KMS-11 (cell line): ENCODE results near the gene FBXL7.

ENCODE experiments used
- H2AFZ ChIP-seq: fragments of 200-600 bp; sonication (generic); 2 replicates; pipeline ENCODE4 v1.6.1; 2016; ENCODE audit warnings: antibody characterized with exemption, mixed run types, low read depth
- H3K27ac ChIP-seq: fragments of 200-600 bp; sonication (generic); 2 replicates; pipeline ENCODE4 v1.6.1; 2016; ENCODE audit warnings: mild to moderate bottlenecking, mixed run types
- H3K27me3 ChIP-seq: fragments of 200-600 bp; sonication (generic); 2 replicates; pipeline ENCODE4 v1.6.1; 2017; ENCODE audit warnings: mild to moderate bottlenecking, low read depth, mixed run types, moderate library complexity; ENCODE audit not compliant: insufficient read depth
- H3K36me3 ChIP-seq: fragments of 200-600 bp; sonication (generic); 2 replicates; pipeline ENCODE4 v1.6.1; 2017; ENCODE audit warnings: mild to moderate bottlenecking, mixed run types; ENCODE audit not compliant: insufficient read depth
- H3K4me1 ChIP-seq: fragments of 200-600 bp; sonication (generic); 2 replicates; pipeline ENCODE4 v1.6.1; 2016; ENCODE audit warnings: mild to moderate bottlenecking, low read depth, mixed run types; ENCODE audit not compliant: poor library complexity, severe bottlenecking
- H3K4me2 ChIP-seq: fragments of 200-600 bp; sonication (generic); 2 replicates; pipeline ENCODE4 v1.7.0; 2016; ENCODE audit warnings: mild to moderate bottlenecking, mixed run types
- H3K4me3 ChIP-seq: fragments of 200-600 bp; sonication (generic); IDR thresholded peaks from 2 replicates; pipeline ENCODE4 v1.6.1; 2017; ENCODE audit warnings: low read depth, low read length, mixed read lengths; ENCODE audit not compliant: insufficient read depth
- H3K79me2 ChIP-seq: fragments of 200-600 bp; sonication (generic); 2 replicates; pipeline ENCODE4 v1.6.1; 2016; ENCODE audit warnings: low read depth, mixed run types; ENCODE audit not compliant: insufficient read depth
- H3K9ac ChIP-seq: fragments of 200-600 bp; sonication (generic); 2 replicates; pipeline ENCODE4 v1.6.1; 2016; ENCODE audit warnings: mild to moderate bottlenecking, mixed run types
- H4K20me1 ChIP-seq: fragments of 200-600 bp; sonication (generic); 2 replicates; pipeline ENCODE4 v1.6.1; 2016; ENCODE audit warnings: mild to moderate bottlenecking, mixed run types; ENCODE audit not compliant: insufficient read depth
- TF ChIP-seq, protein P1 (sequence below): fragments of 200-600 bp; sonication (generic); conservative IDR thresholded peaks from 2 replicates; pipeline ENCODE4 v1.6.1; 2017; ENCODE audit warnings: low read depth, mild to moderate bottlenecking, antibody characterized with exemption, low read length, moderate library complexity, mixed read lengths

Gene FBXL7

GRCh38 chr5:15690611-15691010 lies 190.6 kb downstream of the FBXL7 start:
- H3K27ac ChIP-seq, result no peak overlapping the region
- H4K20me1 ChIP-seq, result no peaks in the 10 kb centered on the region
- H3K4me3 ChIP-seq, result no peak overlapping the region
- TF ChIP-seq, protein P1, sequence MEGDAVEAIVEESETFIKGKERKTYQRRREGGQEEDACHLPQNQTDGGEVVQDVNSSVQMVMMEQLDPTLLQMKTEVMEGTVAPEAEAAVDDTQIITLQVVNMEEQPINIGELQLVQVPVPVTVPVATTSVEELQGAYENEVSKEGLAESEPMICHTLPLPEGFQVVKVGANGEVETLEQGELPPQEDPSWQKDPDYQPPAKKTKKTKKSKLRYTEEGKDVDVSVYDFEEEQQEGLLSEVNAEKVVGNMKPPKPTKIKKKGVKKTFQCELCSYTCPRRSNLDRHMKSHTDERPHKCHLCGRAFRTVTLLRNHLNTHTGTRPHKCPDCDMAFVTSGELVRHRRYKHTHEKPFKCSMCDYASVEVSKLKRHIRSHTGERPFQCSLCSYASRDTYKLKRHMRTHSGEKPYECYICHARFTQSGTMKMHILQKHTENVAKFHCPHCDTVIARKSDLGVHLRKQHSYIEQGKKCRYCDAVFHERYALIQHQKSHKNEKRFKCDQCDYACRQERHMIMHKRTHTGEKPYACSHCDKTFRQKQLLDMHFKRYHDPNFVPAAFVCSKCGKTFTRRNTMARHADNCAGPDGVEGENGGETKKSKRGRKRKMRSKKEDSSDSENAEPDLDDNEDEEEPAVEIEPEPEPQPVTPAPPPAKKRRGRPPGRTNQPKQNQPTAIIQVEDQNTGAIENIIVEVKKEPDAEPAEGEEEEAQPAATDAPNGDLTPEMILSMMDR, result no peak
- no peaks in the 10 kb centered on the region for H3K4me1 ChIP-seq
- H3K36me3 ChIP-seq, result no peaks in the 10 kb centered on the region
- no peak overlapping the region for H3K4me2 ChIP-seq
- H3K9ac ChIP-seq, result no peak overlapping the region
- 0 out of 2 replicates have a peak, but pooled peaks cover 6% of the 10 kb centered on the region for H3K79me2 ChIP-seq
- no peak overlapping the region for H2AFZ ChIP-seq
- H3K27me3 ChIP-seq, result no peaks in the 10 kb centered on the region

GRCh38 chr5:15691521-15691920 lies 191.5 kb downstream of the FBXL7 start:
- Histone ChIP-seq H3K9ac (no peak overlapping the region), H3K79me2 (0 out of 2 replicates have a peak, but pooled peaks cover 6% of the 10 kb centered on the region), H3K27me3 (no peaks in the 10 kb centered on the region), H3K4me1 (no peaks in the 10 kb centered on the region), H3K4me2 (no peak overlapping the region), H4K20me1 (no peaks in the 10 kb centered on the region), H2AFZ (no peak overlapping the region), H3K4me3 (no peak overlapping the region), H3K27ac (no peak overlapping the region), H3K36me3 (no peaks in the 10 kb centered on the region)
- TF ChIP-seq, protein P1, result no peak

- H3K36me3 ChIP-seq, result no peaks in the 10 kb centered on the region
- H3K4me2 ChIP-seq, result no peak overlapping the region
- no peak overlapping the region for H3K9ac ChIP-seq
- 0 out of 2 replicates have a peak, but pooled peaks cover 6% of the 10 kb centered on the region for H3K79me2 ChIP-seq
- no peaks in the 10 kb centered on the region for H3K27me3 ChIP-seq
- H4K20me1 ChIP-seq, result no peaks in the 10 kb centered on the region; the same call in 1 of the 2 replicates
- no peak overlapping the region for H2AFZ ChIP-seq
- no peaks in the 10 kb centered on the region for H3K4me1 ChIP-seq
- TF ChIP-seq, protein P1, result no peak
- no peak overlapping the region for H3K27ac ChIP-seq
- no peak overlapping the region for H3K4me3 ChIP-seq
Observed at GRCh38 chr5:15692706-15693381, 192.9 kb downstream of the FBXL7 start.

DNA sequence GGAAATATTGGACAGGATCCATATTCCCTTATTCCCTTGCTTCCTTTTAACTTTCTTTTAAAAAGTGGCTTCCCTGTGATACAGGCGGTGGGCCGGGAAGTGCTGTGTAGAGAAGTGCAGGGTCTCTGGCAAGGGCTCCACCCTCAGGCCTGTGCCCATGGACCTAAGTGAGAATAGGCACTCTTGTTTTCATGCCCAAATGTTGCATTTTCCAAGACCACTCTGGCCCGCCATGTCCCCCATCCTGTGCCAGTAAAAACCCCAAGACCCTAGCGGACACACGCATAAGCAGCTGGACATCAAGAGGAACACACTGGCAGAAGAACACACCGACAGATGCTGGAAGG lies 193.4 kb downstream of the FBXL7 start:
- H3K9ac ChIP-seq, result no peak overlapping the region
- H3K4me3 ChIP-seq, result no peak overlapping the region
- H4K20me1 ChIP-seq, result no peaks in the 10 kb centered on the region; the same call in 1 of the 2 replicates
- no peaks in the 10 kb centered on the region for H3K27me3 ChIP-seq
- H3K36me3 ChIP-seq, result no peaks in the 10 kb centered on the region
- TF ChIP-seq, protein P1, result no peak
- H3K27ac ChIP-seq, result no peak overlapping the region
- H3K79me2 ChIP-seq, result 0 out of 2 replicates have a peak, but pooled peaks cover 6% of the 10 kb centered on the region
- H3K4me1 ChIP-seq, result no peaks in the 10 kb centered on the region
- no peak overlapping the region for H2AFZ ChIP-seq
- H3K4me2 ChIP-seq, result no peak overlapping the region
